Astrocyte (in vitro differentiated cells and primary cell): Measurements from ENCODE around the gene GFOD1. TPM values are rescaled to one million over a fixed set of nuclear protein-coding genes. Genes with fewer than 3 reads are reported as not detected.

Experiments used
- DNase-seq: peaks from one replicate; pipeline ENCODE4 v3.0.0-alpha.2; 2010; ENCODE audit warnings: low read depth
- FAIRE-seq: peaks from 2 replicates; lab custom pipeline; 2011; peaks lifted over from hg19 to GRCh38; lab: Jason Lieb, UNC
- H2AFZ ChIP-seq: 2 replicates; pipeline ENCODE4 v1.6.0; 2012; ENCODE audit warnings: low read depth, low read length, inconsistent platforms
- H3K27ac ChIP-seq: 2 replicates; pipeline ENCODE4 v1.5.1; 2011; ENCODE audit warnings: low read depth, low read length, inconsistent platforms
- H3K27me3 ChIP-seq: 2 replicates; pipeline ENCODE4 v1.6.0; 2011; ENCODE audit warnings: low read length, inconsistent platforms; ENCODE audit not compliant: insufficient read depth
- H3K36me3 ChIP-seq: 2 replicates; pipeline ENCODE4 v1.5.1; 2011; ENCODE audit warnings: low read length, inconsistent platforms; ENCODE audit not compliant: insufficient read depth
- H3K4me1 ChIP-seq: 2 replicates; pipeline ENCODE4 v1.5.1; 2011; ENCODE audit warnings: low read length, inconsistent platforms; ENCODE audit not compliant: insufficient read depth
- H3K4me2 ChIP-seq: 2 replicates; pipeline ENCODE4 v1.6.0; 2012; ENCODE audit warnings: low read length, inconsistent platforms
- H3K4me3 ChIP-seq: 2 replicates; pipeline ENCODE4 v1.5.1; 2011; ENCODE audit warnings: low read depth, mild to moderate bottlenecking, low read length, inconsistent platforms; ENCODE audit not compliant: insufficient read depth
- H3K79me2 ChIP-seq: 2 replicates; pipeline ENCODE4 v1.6.0; 2012; ENCODE audit warnings: mild to moderate bottlenecking, low read length, inconsistent platforms; ENCODE audit not compliant: insufficient read depth
- H3K9ac ChIP-seq: 2 replicates; pipeline ENCODE4 v1.6.0; 2012; ENCODE audit warnings: mild to moderate bottlenecking, low read length, inconsistent platforms
- H3K9me3 ChIP-seq: 2 replicates; pipeline ENCODE4 v1.5.1; 2012; ENCODE audit warnings: low read depth, mild to moderate bottlenecking, low read length, inconsistent platforms; ENCODE audit not compliant: insufficient read depth
- H4K20me1 ChIP-seq: 2 replicates; pipeline ENCODE4 v1.6.0; 2012; ENCODE audit warnings: low read length, inconsistent platforms; ENCODE audit not compliant: insufficient read depth
- H3K27ac Mint-ChIP-seq: one replicate; pipeline ENCODE4 v1.8.0; 2021; ENCODE audit warnings: mild to moderate bottlenecking, mixed read lengths; ENCODE audit not compliant: unreplicated experiment
- H3K27me3 Mint-ChIP-seq: one replicate; pipeline ENCODE4 v1.8.0; 2021; ENCODE audit warnings: low read depth, mixed read lengths; ENCODE audit not compliant: unreplicated experiment
- H3K36me3 Mint-ChIP-seq: one replicate; pipeline ENCODE4 v1.8.0; 2021; ENCODE audit warnings: low read depth, mixed read lengths; ENCODE audit not compliant: unreplicated experiment
- H3K4me1 Mint-ChIP-seq: one replicate; pipeline ENCODE4 v1.8.0; 2021; ENCODE audit warnings: low read depth, mixed read lengths; ENCODE audit not compliant: unreplicated experiment
- H3K4me3 Mint-ChIP-seq: one replicate; pipeline ENCODE4 v1.8.0; 2021; ENCODE audit warnings: mild to moderate bottlenecking, moderate library complexity, mixed read lengths; ENCODE audit not compliant: unreplicated experiment
- H3K9me3 Mint-ChIP-seq: one replicate; pipeline ENCODE4 v1.8.0; 2021; ENCODE audit warnings: mild to moderate bottlenecking, mixed read lengths; ENCODE audit not compliant: unreplicated experiment
- CTCF ChIP-seq: IDR thresholded peaks from 2 replicates; pipeline ENCODE4 v1.5.1; 2011; ENCODE audit warnings: low read depth, mild to moderate bottlenecking, inconsistent platforms, low read length, moderate library complexity; ENCODE audit not compliant: insufficient read depth
- EZH2 ChIP-seq: IDR thresholded peaks from 2 replicates; pipeline ENCODE4 v1.6.1; 2012; ENCODE audit warnings: mild to moderate bottlenecking, low read length, inconsistent platforms; ENCODE audit not compliant: insufficient read depth
- total RNA-seq: library from RNA; stranded (reverse); gene quantifications from 2 replicates; pipeline ENCODE4 v1.2.1, GENCODE V29; 2021

The GFOD1 gene
- total RNA-seq, 1 donor from 2014 or later = 10.8 TPM

- Histone ChIP-seq H2AFZ (no peak overlapping the region), H4K20me1 (no peaks in the 10 kb centered on the region), H3K4me1 (peaks cover 16% of the 10 kb centered on the region), H3K27me3 (no peaks in the 10 kb centered on the region), H3K9me3 (no peaks in the 10 kb centered on the region), H3K79me2 (peaks cover 9% of the 10 kb centered on the region), H3K9ac (no peak overlapping the region), H3K36me3 (no peaks in the 10 kb centered on the region), H3K27ac (no peak overlapping the region), H3K4me3 (no peak overlapping the region), H3K4me2 (no peak overlapping the region)
- no peaks in the 10 kb centered on the region for H3K27me3 Mint-ChIP-seq
- no peaks in the 10 kb centered on the region for H3K36me3 Mint-ChIP-seq
- DNase-seq = no peak
- no peak for TF ChIP-seq CTCF
- no peaks in the 10 kb centered on the region for H3K9me3 Mint-ChIP-seq
- no peak overlapping the region for H3K27ac Mint-ChIP-seq
- peaks cover 19% of the 10 kb centered on the region for H3K4me1 Mint-ChIP-seq
- no peak overlapping the region for H3K4me3 Mint-ChIP-seq
- no peak for FAIRE-seq
Observed at GRCh38 chr6:13429406-13429753, 58.0 kb downstream of the GFOD1 start.

GRCh38 chr6:13428583-13429405 is 58.6 kb downstream of the GFOD1 start:
- no peak for DNase-seq
- Histone ChIP-seq H3K27ac (no peak overlapping the region), H3K9me3 (no peaks in the 10 kb centered on the region), H4K20me1 (no peaks in the 10 kb centered on the region), H3K27me3 (no peaks in the 10 kb centered on the region), H2AFZ (no peak overlapping the region), H3K79me2 (peaks cover 9% of the 10 kb centered on the region), H3K4me2 (no peak overlapping the region), H3K4me3 (no peak overlapping the region), H3K36me3 (no peaks in the 10 kb centered on the region), H3K4me1 (peaks cover 16% of the 10 kb centered on the region), H3K9ac (no peak overlapping the region)
- FAIRE-seq = no peak
- Mint-ChIP-seq H3K36me3 (no peaks in the 10 kb centered on the region), H3K4me1 (peaks cover 19% of the 10 kb centered on the region), H3K4me3 (no peak overlapping the region), H3K9me3 (no peaks in the 10 kb centered on the region), H3K27me3 (no peaks in the 10 kb centered on the region), H3K27ac (no peak overlapping the region)
- TF ChIP-seq CTCF (no peak), EZH2 (no peak)
